OCI-LY3 (cell line): ENCODE data around the gene CDK5R1.

Experiments used
- H2AFZ ChIP-seq: fragments of 200-600, 300-600 bp; shearing (Covaris generic); 2 replicates; pipeline ENCODE4 v1.6.0; 2014; ENCODE audit warnings: antibody characterized with exemption, low read depth, low read length
- H3K27ac ChIP-seq: fragments of 200-600, 300-600 bp; sonication (generic); 2 replicates; pipeline ENCODE4 v1.5.1; 2014; ENCODE audit warnings: mild to moderate bottlenecking, low read length, moderate library complexity, mixed read lengths
- H3K27me3 ChIP-seq: fragments of 200-600, 300-600 bp; sonication (generic); 2 replicates; pipeline ENCODE4 v1.6.1; 2014; ENCODE audit warnings: low read depth, low read length, mixed read lengths
- H3K36me3 ChIP-seq: fragments of 200-600, 300-600 bp; sonication (generic); replicated peaks from 2 replicates; pipeline ENCODE3; 2014; ENCODE audit warnings: low read depth, low read length, mixed read lengths
- H3K4me1 ChIP-seq: fragments of 300-600, 200-600 bp; sonication (generic); 2 replicates; pipeline ENCODE4 v1.6.1; 2014; ENCODE audit warnings: low read length, mixed read lengths
- H3K4me2 ChIP-seq: fragments of 200-600, 300-600 bp; sonication (generic); 2 replicates; pipeline ENCODE4 v1.6.1; 2014; ENCODE audit warnings: low read length, mixed read lengths
- H3K4me3 ChIP-seq: fragments of 300-600, 200-600 bp; sonication (generic); 2 replicates; pipeline ENCODE4 v1.5.1; 2014; ENCODE audit warnings: antibody characterized with exemption, mild to moderate bottlenecking, low read length, moderate library complexity
- H3K79me2 ChIP-seq: fragments of 300-600, 200-600 bp; shearing (Covaris generic); 2 replicates; pipeline ENCODE4 v1.6.1; 2014; ENCODE audit warnings: mild to moderate bottlenecking, low read length, mixed read lengths
- H3K9ac ChIP-seq: fragments of 300-600, 200-600 bp; shearing (Covaris generic); 2 replicates; pipeline ENCODE4 v1.6.0; 2014; ENCODE audit warnings: mild to moderate bottlenecking, low read length, moderate library complexity
- H3K9me3 ChIP-seq: fragments of 200-600, 300-600 bp; shearing (Covaris generic); 2 replicates; pipeline ENCODE4 v1.6.1; 2014; ENCODE audit warnings: low read length, mixed read lengths; ENCODE audit not compliant: insufficient read depth
- H4K20me1 ChIP-seq: fragments of 200-600, 300-600 bp; sonication (generic); 2 replicates; pipeline ENCODE4 v1.6.1; 2016; ENCODE audit warnings: low read length, mixed read lengths; ENCODE audit not compliant: insufficient read depth
- CTCF ChIP-seq: fragments of 200-600, 300-600 bp; sonication (generic); IDR thresholded peaks from 2 replicates; pipeline ENCODE4 v1.5.1; 2014; ENCODE audit warnings: antibody characterized with exemption, low read length, low read depth
- EZH2phosphoT487 ChIP-seq: fragments of 200-600 bp; shearing (Covaris generic); IDR thresholded peaks from 2 replicates; pipeline ENCODE4 v1.6.1; 2018; ENCODE audit warnings: antibody characterized with exemption, mixed run types, low read depth

CDK5R1 gene

GRCh38 chr17:32533296-32533695, 46.5 kb downstream of the CDK5R1 start:
- Histone ChIP-seq H4K20me1 (no peaks in the 10 kb centered on the region), H3K9me3 (no peaks in the 10 kb centered on the region), H3K79me2 (no peaks in the 10 kb centered on the region), H2AFZ (no peak overlapping the region), H3K9ac (no peak overlapping the region), H3K27me3 (no peaks in the 10 kb centered on the region), H3K4me2 (no peak overlapping the region), H3K36me3 (peaks cover 4% of the 10 kb centered on the region), H3K4me3 (no peak overlapping the region), H3K27ac (no peak overlapping the region), H3K4me1 (no peaks in the 10 kb centered on the region)
- no peak for TF ChIP-seq EZH2phosphoT487
- no peak for TF ChIP-seq CTCF

- H3K9me3 ChIP-seq, result no peaks in the 10 kb centered on the region
- no peak for TF ChIP-seq CTCF
- no peak for TF ChIP-seq EZH2phosphoT487
- H3K9ac ChIP-seq, result no peak overlapping the region
- no peaks in the 10 kb centered on the region for H4K20me1 ChIP-seq
- H3K36me3 ChIP-seq, result peaks cover 4% of the 10 kb centered on the region
- no peak overlapping the region for H3K4me3 ChIP-seq
- H3K27ac ChIP-seq, result no peak overlapping the region
- H2AFZ ChIP-seq, result no peak overlapping the region
- H3K4me1 ChIP-seq, result peaks cover 9% of the 10 kb centered on the region
- H3K79me2 ChIP-seq, result no peaks in the 10 kb centered on the region
- H3K27me3 ChIP-seq, result no peaks in the 10 kb centered on the region
- H3K4me2 ChIP-seq, result no peak overlapping the region
These were observed 50.2 kb downstream of the CDK5R1 start for GRCh38 chr17:32536736-32537643.
